RWPE2 (cell line): Measurements from ENCODE around the gene TSEN15.

Source experiments
- ATAC-seq: fragments of 200-7000 bp; cut with Tn5 transposase; 3 replicates; pipeline ENCODE4 v1.9.1; 2021; ENCODE audit warnings: low read depth
- DNase-seq: peaks from one replicate; pipeline ENCODE4 v3.0.0-alpha.2; 2020; ENCODE audit warnings: low spot score
- H3K27ac ChIP-seq: fragments of 450-650 bp; 2 replicates; pipeline ENCODE4 v1.5.1; 2017; ENCODE audit warnings: mild to moderate bottlenecking; ENCODE audit not compliant: poor library complexity, severe bottlenecking
- H3K27me3 ChIP-seq: fragments of 250-450 bp; sonication (Bioruptor Pico); 2 replicates; pipeline ENCODE4 v1.5.1; 2021; ENCODE audit warnings: mild to moderate bottlenecking, moderate library complexity; ENCODE audit not compliant: insufficient read depth, poor library complexity, severe bottlenecking
- H3K36me3 ChIP-seq: fragments of 250-450 bp; sonication (Bioruptor Pico); 2 replicates; pipeline ENCODE4 v1.5.1; 2020; ENCODE audit warnings: low read depth, mild to moderate bottlenecking, moderate library complexity
- H3K4me1 ChIP-seq: fragments of 250-450 bp; sonication (Bioruptor Pico); 2 replicates; pipeline ENCODE4 v1.5.1; 2021; ENCODE audit warnings: mild to moderate bottlenecking, moderate library complexity; ENCODE audit not compliant: insufficient read depth, poor library complexity, severe bottlenecking
- H3K4me3 ChIP-seq: fragments of 250-450 bp; sonication (Bioruptor Pico); 2 replicates; pipeline ENCODE4 v1.5.1; 2021; ENCODE audit warnings: mild to moderate bottlenecking, moderate library complexity; ENCODE audit not compliant: severe bottlenecking
- H3K9me3 ChIP-seq: fragments of 250-450 bp; sonication (Bioruptor Pico); 2 replicates; pipeline ENCODE4 v1.5.1; 2021; ENCODE audit warnings: mild to moderate bottlenecking, moderate library complexity; ENCODE audit not compliant: severe bottlenecking
- TF ChIP-seq, protein P1 (sequence below): fragments of 450-650 bp; IDR thresholded peaks from one replicate; pipeline ENCODE4 v1.5.1; 2017; ENCODE audit warnings: mild to moderate bottlenecking, moderate library complexity; ENCODE audit not compliant: poor library complexity, severe bottlenecking

Gene TSEN15

DNA sequence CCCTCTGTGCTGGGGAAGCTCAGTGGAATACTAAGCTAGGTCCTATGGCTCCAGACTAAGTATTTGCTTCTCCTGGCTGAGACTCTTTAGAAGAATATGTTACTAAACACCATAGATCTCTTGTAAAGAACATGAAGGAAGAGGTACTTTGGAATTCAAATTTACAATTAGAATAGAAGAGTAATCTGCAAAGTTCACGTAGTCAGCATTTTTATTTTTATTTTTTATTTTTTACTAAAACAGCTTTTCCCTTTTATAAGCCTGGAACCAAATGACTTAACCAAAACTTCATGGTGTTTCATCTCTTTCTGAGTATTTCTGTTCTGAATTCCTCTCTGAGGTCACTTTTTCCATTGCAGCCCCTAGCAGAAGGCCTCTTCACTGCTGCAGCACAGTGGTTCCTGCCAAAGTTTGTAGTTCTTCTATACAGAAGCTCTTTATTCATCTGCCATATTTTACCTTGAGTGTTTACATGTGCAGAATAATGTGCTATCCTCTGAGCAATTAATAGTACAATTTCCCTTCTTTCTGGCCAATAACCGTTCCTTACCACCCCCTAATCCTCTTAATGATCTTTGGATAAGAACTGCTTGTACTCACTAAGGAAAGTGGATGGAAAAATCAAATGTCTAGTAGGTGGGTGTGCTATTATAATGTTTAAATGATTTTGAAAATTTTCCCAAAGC lies 27.2 kb downstream of the TSEN15 start:
- H3K27ac ChIP-seq, result no peak overlapping the region
- TF ChIP-seq, protein P1, sequence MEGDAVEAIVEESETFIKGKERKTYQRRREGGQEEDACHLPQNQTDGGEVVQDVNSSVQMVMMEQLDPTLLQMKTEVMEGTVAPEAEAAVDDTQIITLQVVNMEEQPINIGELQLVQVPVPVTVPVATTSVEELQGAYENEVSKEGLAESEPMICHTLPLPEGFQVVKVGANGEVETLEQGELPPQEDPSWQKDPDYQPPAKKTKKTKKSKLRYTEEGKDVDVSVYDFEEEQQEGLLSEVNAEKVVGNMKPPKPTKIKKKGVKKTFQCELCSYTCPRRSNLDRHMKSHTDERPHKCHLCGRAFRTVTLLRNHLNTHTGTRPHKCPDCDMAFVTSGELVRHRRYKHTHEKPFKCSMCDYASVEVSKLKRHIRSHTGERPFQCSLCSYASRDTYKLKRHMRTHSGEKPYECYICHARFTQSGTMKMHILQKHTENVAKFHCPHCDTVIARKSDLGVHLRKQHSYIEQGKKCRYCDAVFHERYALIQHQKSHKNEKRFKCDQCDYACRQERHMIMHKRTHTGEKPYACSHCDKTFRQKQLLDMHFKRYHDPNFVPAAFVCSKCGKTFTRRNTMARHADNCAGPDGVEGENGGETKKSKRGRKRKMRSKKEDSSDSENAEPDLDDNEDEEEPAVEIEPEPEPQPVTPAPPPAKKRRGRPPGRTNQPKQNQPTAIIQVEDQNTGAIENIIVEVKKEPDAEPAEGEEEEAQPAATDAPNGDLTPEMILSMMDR, result no peak
- DNase-seq, result no peak

DNA sequence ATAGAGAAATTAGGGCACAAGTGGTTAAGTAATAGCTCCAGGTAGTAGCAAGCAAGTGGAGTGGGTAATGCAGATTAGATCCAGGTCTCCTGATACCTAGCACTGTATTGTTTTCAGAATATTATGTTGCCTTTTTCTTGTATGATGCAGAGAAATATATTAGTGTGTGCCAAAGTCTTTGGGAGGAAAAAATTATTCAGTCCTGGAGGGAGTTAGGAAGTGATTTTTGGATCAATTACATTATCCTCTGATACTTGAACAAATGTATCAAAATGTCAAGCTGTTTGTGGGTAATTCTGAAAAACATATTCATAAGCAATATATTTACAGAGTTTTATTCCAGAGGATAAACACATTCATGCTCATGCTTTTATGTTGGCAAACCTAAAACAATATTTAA lies 28.8 kb downstream of the TSEN15 start:
- DNase-seq, result no peak
- no peak overlapping the region for H3K27ac ChIP-seq
- H3K27me3 ChIP-seq, result no peaks in the 10 kb centered on the region
- ATAC-seq, result no peak
- TF ChIP-seq, protein P1, result no peak
- no peaks in the 10 kb centered on the region for H3K9me3 ChIP-seq
- H3K4me1 ChIP-seq, result no peaks in the 10 kb centered on the region
- H3K4me3 ChIP-seq, result no peak overlapping the region
- H3K36me3 ChIP-seq, result no peaks in the 10 kb centered on the region

More for the DNA sequence above, 27.2 kb downstream of the TSEN15 start:
- H3K36me3 ChIP-seq, result no peaks in the 10 kb centered on the region
- no peaks in the 10 kb centered on the region for H3K9me3 ChIP-seq
- H3K4me3 ChIP-seq, result no peak overlapping the region
- no peaks in the 10 kb centered on the region for H3K4me1 ChIP-seq
- no peak for ATAC-seq
- H3K27me3 ChIP-seq, result no peaks in the 10 kb centered on the region

GRCh38 chr1:184082541-184083415 lies 31.2 kb downstream of the TSEN15 start:
- TF ChIP-seq, protein P1, result no peak
- Histone ChIP-seq H3K4me1 (no peaks in the 10 kb centered on the region), H3K27me3 (no peaks in the 10 kb centered on the region), H3K27ac (no peak overlapping the region), H3K4me3 (no peak overlapping the region), H3K9me3 (no peaks in the 10 kb centered on the region), H3K36me3 (no peaks in the 10 kb centered on the region)
- DNase-seq (no peak), ATAC-seq (no peak)

DNA sequence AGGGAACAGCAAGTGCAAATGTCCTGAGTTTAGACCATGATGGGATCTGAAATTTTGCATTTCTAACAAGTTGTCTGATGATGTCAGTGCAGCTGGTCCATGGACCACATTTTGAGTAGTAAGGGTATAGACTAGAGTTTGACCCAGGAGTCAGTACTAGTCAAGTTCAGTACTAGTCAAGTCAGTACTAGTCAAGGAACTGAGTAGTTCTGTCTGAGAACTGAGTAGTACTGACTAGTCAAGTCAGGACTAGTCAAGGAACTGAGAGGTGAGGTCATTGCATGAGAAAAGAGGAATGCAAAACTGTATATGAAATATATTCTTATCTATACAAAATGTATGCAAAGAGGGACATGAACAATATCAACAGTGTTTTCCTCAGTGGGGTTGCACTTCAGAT lies 34.1 kb downstream of the TSEN15 start:
- no peak for ATAC-seq
- no peaks in the 10 kb centered on the region for H3K9me3 ChIP-seq
- no peaks in the 10 kb centered on the region for H3K27me3 ChIP-seq
- no peak for DNase-seq
- H3K4me1 ChIP-seq, result no peaks in the 10 kb centered on the region
- H3K4me3 ChIP-seq, result no peak overlapping the region
- no peaks in the 10 kb centered on the region for H3K36me3 ChIP-seq
- TF ChIP-seq, protein P1, result no peak
- no peak overlapping the region for H3K27ac ChIP-seq
